Measurements from ENCODE around the gene TSHB. TPM values are rescaled to one million over a fixed set of nuclear protein-coding genes. Genes with fewer than 3 reads are reported as not detected.

TSHB gene
- polyA plus RNA-seq (2013, experiment 1 of 2), result not detected
- polyA plus RNA-seq (2013, experiment 2 of 2), result not detected

GRCh38 chr1:115029526-115029925 lies at the start of gene TSHB:
TSS of gene TSHB (plus strand) at chr1:115029826. CDS start at chr1:115033363, 3,537 bp downstream.
- no peak within 1 kb of the TSS for H2BK12ac ChIP-seq (ENCODE audit: low read length)
- H3K9me3 ChIP-seq (replicated peaks in 1 of 2; ENCODE audit: control insufficient read depth in 2 of 2, insufficient read depth in 1 of 2, low read depth in 1 of 2, low read length in 2 of 2), result no peaks in the 10 kb centered on the region
- no peak for DNase-seq (ENCODE audit: low spot score)
- no peak within 1 kb of the TSS for H2BK120ac ChIP-seq (ENCODE audit: low read depth, low read length)
- H3K27ac ChIP-seq (replicated peaks; ENCODE audit: low read length), result no peak within 1 kb of the TSS
- H3K79me1 ChIP-seq (ENCODE audit: low read depth, low read length), result no peaks in the 10 kb centered on the region
- no peak within 1 kb of the TSS for H2BK5ac ChIP-seq (ENCODE audit: low read length)
- no peak within 1 kb of the TSS for H3K4ac ChIP-seq (ENCODE audit: low read length)
- H2BK15ac ChIP-seq (ENCODE audit: low read length), result no peak within 1 kb of the TSS
- H4K91ac ChIP-seq (ENCODE audit: low read depth, low read length, poor library complexity), result no peak within 1 kb of the TSS
- H3K4me3 ChIP-seq (ENCODE audit: low read length in 2 of 2), result no peak within 1 kb of the TSS
- H4K8ac ChIP-seq (ENCODE audit: low read depth, low read length), result no peak within 1 kb of the TSS
- H3K27me3 ChIP-seq (ENCODE audit: control insufficient read depth in 3 of 3, insufficient read depth in 3 of 3, low read depth in 1 of 3, low read length in 3 of 3), result no peaks in the 10 kb centered on the region
- no peaks in the 10 kb centered on the region for H3K4me1 ChIP-seq (ENCODE audit: control insufficient read depth in 2 of 2, insufficient read depth in 1 of 2, low read depth in 1 of 2, low read length in 2 of 2)
- no peak within 1 kb of the TSS for H3K14ac ChIP-seq (ENCODE audit: low read length)
- no peaks in the 10 kb centered on the region for H3K36me3 ChIP-seq (replicated peaks in 1 of 2; ENCODE audit: control insufficient read depth in 2 of 2, insufficient read depth in 2 of 2, low read length in 2 of 2)
- H3K9ac ChIP-seq (ENCODE audit: low read depth, low read length, poor library complexity), result no peak within 1 kb of the TSS
- H3K4me2 ChIP-seq (ENCODE audit: insufficient read depth, low read length, poor library complexity, severe bottlenecking), result no peak within 1 kb of the TSS
- no peak within 1 kb of the TSS for H2AFZ ChIP-seq (ENCODE audit: low read length)
- no peak within 1 kb of the TSS for H3K18ac ChIP-seq (ENCODE audit: low read length)
- no peak within 1 kb of the TSS for H3K23ac ChIP-seq (ENCODE audit: low read depth, low read length, poor library complexity)
- no peak within 1 kb of the TSS for H2AK5ac ChIP-seq (ENCODE audit: low read depth, low read length)

- no peak for DNase-seq (ENCODE audit: low spot score)
- Histone ChIP-seq H3K4me1 (ENCODE audit: control insufficient read depth in 2 of 2, insufficient read depth in 1 of 2, low read depth in 1 of 2, low read length in 2 of 2) (no peaks in the 10 kb centered on the region), H4K8ac (ENCODE audit: low read depth, low read length) (no peak overlapping the region), H3K4ac (ENCODE audit: low read length) (no peak overlapping the region), H2BK15ac (ENCODE audit: low read length) (no peak overlapping the region), H3K4me3 (ENCODE audit: low read length in 2 of 2) (no peak overlapping the region), H2AFZ (ENCODE audit: low read length) (no peak overlapping the region), H3K9ac (ENCODE audit: low read depth, low read length, poor library complexity) (no peak overlapping the region), H3K79me1 (ENCODE audit: low read depth, low read length) (no peaks in the 10 kb centered on the region), H3K9me3 (replicated peaks in 1 of 2; ENCODE audit: control insufficient read depth in 2 of 2, insufficient read depth in 1 of 2, low read depth in 1 of 2, low read length in 2 of 2) (peaks cover 0 to 5% of the 10 kb centered on the region in 2 donors), H3K23ac (ENCODE audit: low read depth, low read length, poor library complexity) (no peak overlapping the region), H4K91ac (ENCODE audit: low read depth, low read length, poor library complexity) (no peak overlapping the region), H3K27me3 (ENCODE audit: control insufficient read depth in 3 of 3, insufficient read depth in 3 of 3, low read depth in 1 of 3, low read length in 3 of 3) (no peaks in the 10 kb centered on the region), H3K18ac (ENCODE audit: low read length) (no peak overlapping the region), H3K14ac (ENCODE audit: low read length) (no peak overlapping the region), H2BK12ac (ENCODE audit: low read length) (no peak overlapping the region), H2BK5ac (ENCODE audit: low read length) (no peak overlapping the region), H3K36me3 (replicated peaks in 1 of 2; ENCODE audit: control insufficient read depth in 2 of 2, insufficient read depth in 2 of 2, low read length in 2 of 2) (no peaks in the 10 kb centered on the region), H3K4me2 (ENCODE audit: insufficient read depth, low read length, poor library complexity, severe bottlenecking) (no peak overlapping the region), H3K27ac (replicated peaks; ENCODE audit: low read length) (no peak overlapping the region), H2AK5ac (ENCODE audit: low read depth, low read length) (no peak overlapping the region), H2BK120ac (ENCODE audit: low read depth, low read length) (no peak overlapping the region)
- no CpG with 5 or more reads among the region's 1 CpG for WGBS, 2 donors (ENCODE audit: extremely low coverage in 2 of 2, insufficient read length in 2 of 2, insufficient replicate concordance in 1 of 2)
Measured at GRCh38 chr1:114982251-114982650, 47.4 kb upstream of the TSHB start.

- no peak overlapping the region for H3K27ac ChIP-seq (replicated peaks; ENCODE audit: low read length)
- no peaks in the 10 kb centered on the region for H3K79me1 ChIP-seq (ENCODE audit: low read depth, low read length)
- no peak overlapping the region for H3K4ac ChIP-seq (ENCODE audit: low read length)
- H3K23ac ChIP-seq (ENCODE audit: low read depth, low read length, poor library complexity), result no peak overlapping the region
- DNase-seq (ENCODE audit: low spot score), result no peak
- no peak overlapping the region for H3K14ac ChIP-seq (ENCODE audit: low read length)
- H3K36me3 ChIP-seq (replicated peaks in 1 of 2; ENCODE audit: control insufficient read depth in 2 of 2, insufficient read depth in 2 of 2, low read length in 2 of 2), result no peaks in the 10 kb centered on the region
- no peak overlapping the region for H2BK15ac ChIP-seq (ENCODE audit: low read length)
- H3K4me3 ChIP-seq (ENCODE audit: low read length in 2 of 2), result no peak overlapping the region
- no peak overlapping the region for H3K9ac ChIP-seq (ENCODE audit: low read depth, low read length, poor library complexity)
- no peak overlapping the region for H2AK5ac ChIP-seq (ENCODE audit: low read depth, low read length)
- H2AFZ ChIP-seq (ENCODE audit: low read length), result no peak overlapping the region
- no peak overlapping the region for H2BK5ac ChIP-seq (ENCODE audit: low read length)
- no peak overlapping the region for H2BK12ac ChIP-seq (ENCODE audit: low read length)
- no peak overlapping the region for H3K18ac ChIP-seq (ENCODE audit: low read length)
- no peak overlapping the region for H3K4me2 ChIP-seq (ENCODE audit: insufficient read depth, low read length, poor library complexity, severe bottlenecking)
- no peak overlapping the region for H4K91ac ChIP-seq (ENCODE audit: low read depth, low read length, poor library complexity)
- H3K27me3 ChIP-seq (ENCODE audit: control insufficient read depth in 3 of 3, insufficient read depth in 3 of 3, low read depth in 1 of 3, low read length in 3 of 3), result no peaks in the 10 kb centered on the region
- H3K4me1 ChIP-seq (ENCODE audit: control insufficient read depth in 2 of 2, insufficient read depth in 1 of 2, low read depth in 1 of 2, low read length in 2 of 2), result no peaks in the 10 kb centered on the region
- no peak overlapping the region for H2BK120ac ChIP-seq (ENCODE audit: low read depth, low read length)
- H4K8ac ChIP-seq (ENCODE audit: low read depth, low read length), result no peak overlapping the region
- H3K9me3 ChIP-seq (replicated peaks in 1 of 2; ENCODE audit: control insufficient read depth in 2 of 2, insufficient read depth in 1 of 2, low read depth in 1 of 2, low read length in 2 of 2), result peaks cover 0 to 10% of the 10 kb centered on the region in 2 donors
Measured at GRCh38 chr1:114986286-114986685, 43.3 kb upstream of the TSHB start.

GRCh38 chr1:114988095-114988494 lies 41.5 kb upstream of the TSHB start:
- WGBS, 2 donors (ENCODE audit: extremely low coverage in 2 of 2, insufficient read length in 2 of 2, insufficient replicate concordance in 1 of 2), result no CpG with 5 or more reads among the region's 1 CpG
- H4K91ac ChIP-seq (ENCODE audit: low read depth, low read length, poor library complexity), result no peak overlapping the region
- H2BK120ac ChIP-seq (ENCODE audit: low read depth, low read length), result no peak overlapping the region
- H3K9ac ChIP-seq (ENCODE audit: low read depth, low read length, poor library complexity), result no peak overlapping the region
- H3K27me3 ChIP-seq (ENCODE audit: control insufficient read depth in 3 of 3, insufficient read depth in 3 of 3, low read depth in 1 of 3, low read length in 3 of 3), result no peaks in the 10 kb centered on the region
- no peak overlapping the region for H2AFZ ChIP-seq (ENCODE audit: low read length)
- H3K4me3 ChIP-seq (ENCODE audit: low read length in 2 of 2), result no peak overlapping the region
- H3K9me3 ChIP-seq (replicated peaks in 1 of 2; ENCODE audit: control insufficient read depth in 2 of 2, insufficient read depth in 1 of 2, low read depth in 1 of 2, low read length in 2 of 2), result peaks cover 0 to 9% of the 10 kb centered on the region in 2 donors
- H3K4ac ChIP-seq (ENCODE audit: low read length), result no peak overlapping the region
- H2AK5ac ChIP-seq (ENCODE audit: low read depth, low read length), result no peak overlapping the region
- H3K14ac ChIP-seq (ENCODE audit: low read length), result no peak overlapping the region
- H4K8ac ChIP-seq (ENCODE audit: low read depth, low read length), result no peak overlapping the region
- no peaks in the 10 kb centered on the region for H3K36me3 ChIP-seq (replicated peaks in 1 of 2; ENCODE audit: control insufficient read depth in 2 of 2, insufficient read depth in 2 of 2, low read length in 2 of 2)
- H2BK5ac ChIP-seq (ENCODE audit: low read length), result no peak overlapping the region
- H3K23ac ChIP-seq (ENCODE audit: low read depth, low read length, poor library complexity), result no peak overlapping the region
- no peaks in the 10 kb centered on the region for H3K79me1 ChIP-seq (ENCODE audit: low read depth, low read length)
- no peaks in the 10 kb centered on the region for H3K4me1 ChIP-seq (ENCODE audit: control insufficient read depth in 2 of 2, insufficient read depth in 1 of 2, low read depth in 1 of 2, low read length in 2 of 2)
- H2BK12ac ChIP-seq (ENCODE audit: low read length), result no peak overlapping the region
- H3K27ac ChIP-seq (replicated peaks; ENCODE audit: low read length), result no peak overlapping the region
- H3K18ac ChIP-seq (ENCODE audit: low read length), result no peak overlapping the region
- no peak overlapping the region for H2BK15ac ChIP-seq (ENCODE audit: low read length)
- DNase-seq (ENCODE audit: low spot score), result no peak
- H3K4me2 ChIP-seq (ENCODE audit: insufficient read depth, low read length, poor library complexity, severe bottlenecking), result no peak overlapping the region

Data from neuronal stem cell (in vitro differentiated cells).